Measurements from ENCODE around the gene KLHL15. TPM values are rescaled to one million over a fixed set of nuclear protein-coding genes. Genes with fewer than 3 reads are reported as not detected.
"Not testable (repeated sequence)": the region's sequence is repeated elsewhere in the genome, so short reads cannot be mapped to it uniquely, and the experiment has no call there.

KLHL15 gene, protein sequence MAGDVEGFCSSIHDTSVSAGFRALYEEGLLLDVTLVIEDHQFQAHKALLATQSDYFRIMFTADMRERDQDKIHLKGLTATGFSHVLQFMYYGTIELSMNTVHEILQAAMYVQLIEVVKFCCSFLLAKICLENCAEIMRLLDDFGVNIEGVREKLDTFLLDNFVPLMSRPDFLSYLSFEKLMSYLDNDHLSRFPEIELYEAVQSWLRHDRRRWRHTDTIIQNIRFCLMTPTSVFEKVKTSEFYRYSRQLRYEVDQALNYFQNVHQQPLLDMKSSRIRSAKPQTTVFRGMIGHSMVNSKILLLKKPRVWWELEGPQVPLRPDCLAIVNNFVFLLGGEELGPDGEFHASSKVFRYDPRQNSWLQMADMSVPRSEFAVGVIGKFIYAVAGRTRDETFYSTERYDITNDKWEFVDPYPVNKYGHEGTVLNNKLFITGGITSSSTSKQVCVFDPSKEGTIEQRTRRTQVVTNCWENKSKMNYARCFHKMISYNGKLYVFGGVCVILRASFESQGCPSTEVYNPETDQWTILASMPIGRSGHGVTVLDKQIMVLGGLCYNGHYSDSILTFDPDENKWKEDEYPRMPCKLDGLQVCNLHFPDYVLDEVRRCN
- total RNA-seq = 5.0 and 7.1 TPM in 2 replicates

DNA sequence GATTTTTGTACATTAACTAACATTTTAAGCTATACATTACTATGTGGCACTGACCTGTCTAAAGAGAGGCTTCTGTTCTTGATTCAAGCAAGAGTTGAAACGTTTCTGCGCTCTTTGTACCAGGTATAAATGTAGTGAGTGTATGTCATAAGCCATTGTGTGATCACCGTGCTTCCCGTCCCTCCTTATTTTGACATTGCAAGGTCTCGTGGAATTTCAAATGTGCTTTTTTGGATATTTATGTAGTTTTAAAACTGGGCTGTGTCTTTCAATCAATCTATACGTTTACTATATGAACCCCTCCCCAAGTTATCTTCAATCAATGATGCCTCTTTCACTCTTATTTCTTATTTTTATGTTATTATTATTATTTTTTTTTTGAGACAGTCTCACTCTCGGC is at the start of gene KLHL15:
TSS of gene KLHL15 (minus strand) at position 101 of the 400 bp plus-strand sequence. CDS start 20,493 bp downstream, outside the sequence.
- no peak for DNase-seq (ENCODE audit: low read depth in 2 of 2)

DNA sequence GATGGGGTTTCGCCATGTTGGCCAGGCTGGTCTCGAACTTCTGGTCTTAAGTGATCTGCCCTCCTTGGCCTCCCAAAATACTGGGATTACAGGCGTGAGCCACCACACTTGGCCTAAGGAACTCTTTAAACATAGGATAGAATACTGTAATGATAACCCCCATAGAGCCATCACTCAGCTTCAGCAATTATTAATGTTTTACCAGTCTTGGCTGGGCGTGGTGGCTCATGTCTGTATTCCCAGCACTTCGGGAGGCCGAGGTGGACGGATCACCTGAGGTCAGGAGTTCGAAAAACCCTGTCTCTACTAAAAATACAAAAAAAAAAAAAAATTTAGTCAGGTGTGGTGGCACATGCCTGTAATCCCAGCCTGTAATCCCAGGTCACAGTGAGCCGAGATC is 42.9 kb upstream of the KLHL15 start:
- DNase-seq (ENCODE audit: low read depth in 2 of 2) = no peak

DNA sequence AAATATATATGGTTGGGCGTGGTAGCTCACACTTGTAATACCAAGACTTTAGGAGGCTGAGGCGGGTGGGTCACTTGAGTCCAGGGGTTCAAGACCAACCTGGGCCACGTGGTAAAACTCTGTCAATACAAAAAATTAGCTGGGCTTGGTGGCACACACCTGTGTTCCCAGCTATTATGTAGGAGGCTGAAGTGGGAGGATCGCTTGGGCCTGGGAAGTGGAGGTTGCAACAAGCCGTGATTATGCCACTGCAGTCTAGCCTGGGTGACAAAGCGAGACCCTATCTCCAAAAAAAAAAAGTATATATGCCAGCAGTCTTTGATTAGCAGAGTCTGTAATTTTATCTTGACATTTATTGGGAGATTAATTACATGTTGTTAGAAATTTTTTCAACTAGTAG is 36.5 kb upstream of the KLHL15 start:
- DNase-seq (ENCODE audit: low read depth in 2 of 2) = no peak

DNA sequence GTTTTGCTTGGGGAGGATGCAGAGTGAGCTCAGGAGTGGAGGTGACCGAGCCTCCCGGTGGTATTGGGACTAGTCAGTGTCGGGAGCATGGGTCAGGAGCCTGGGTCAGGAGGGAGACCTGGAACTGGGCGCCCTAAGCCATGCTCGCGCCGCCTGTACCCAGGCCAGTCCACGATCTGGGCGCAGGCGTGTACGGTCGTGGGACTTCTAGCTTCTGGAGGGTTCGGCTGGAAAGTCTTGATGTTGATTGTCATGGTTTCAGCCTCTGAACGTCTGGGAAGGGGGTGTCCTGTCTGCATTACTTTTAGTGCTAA is 28.0 kb upstream of the KLHL15 start:
- no peak for DNase-seq (ENCODE audit: low read depth in 2 of 2)

DNA sequence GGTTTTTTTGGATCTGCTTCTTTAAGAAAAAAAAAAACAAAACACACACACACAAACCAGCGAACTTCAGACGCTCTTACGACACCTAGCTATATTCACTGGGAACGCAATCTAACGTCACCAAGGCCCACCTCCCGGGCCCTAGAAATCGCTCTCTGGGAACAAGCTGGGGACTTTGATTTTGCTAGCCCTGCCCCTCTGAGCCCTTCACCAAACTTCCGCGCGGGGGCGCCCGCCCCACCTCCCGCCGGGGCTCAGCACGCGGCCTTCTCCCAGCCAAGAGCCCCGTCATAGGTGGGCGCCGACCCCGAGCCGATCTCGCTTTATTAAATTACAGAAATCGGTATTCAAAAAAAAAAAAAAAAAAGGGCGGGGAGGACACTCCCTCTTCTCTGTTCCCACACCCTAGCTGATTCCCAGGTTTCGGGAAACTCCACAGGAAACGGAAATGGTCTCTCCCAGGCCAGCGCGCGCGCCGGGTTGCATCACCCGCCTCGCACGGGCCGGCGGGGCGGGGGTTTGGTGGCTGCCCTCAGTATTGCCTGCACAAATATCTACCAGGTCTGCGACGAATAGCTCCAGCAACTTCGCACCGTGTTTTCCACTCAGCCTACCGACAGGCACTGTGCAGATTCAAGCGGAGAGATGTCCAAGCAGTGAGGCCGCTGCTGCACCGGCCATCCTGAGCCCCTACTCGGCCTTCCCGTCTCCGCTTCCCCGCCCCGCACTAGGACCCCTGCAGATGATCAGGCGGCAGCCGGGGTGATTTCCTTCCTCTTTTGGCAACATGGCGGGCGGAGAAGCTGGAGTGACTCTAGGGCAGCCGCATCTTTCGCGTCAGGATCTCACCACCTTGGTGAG is 27.4 kb upstream of the KLHL15 start, which contains the start of gene EIF2S3:
TSS of gene EIF2S3 (plus strand) at position 775 of the 861 bp plus-strand sequence. CDS start at position 788, 13 bp downstream.
- peak; percentile 96 to 98 for DNase-seq (ENCODE audit: low read depth in 2 of 2)

DNA sequence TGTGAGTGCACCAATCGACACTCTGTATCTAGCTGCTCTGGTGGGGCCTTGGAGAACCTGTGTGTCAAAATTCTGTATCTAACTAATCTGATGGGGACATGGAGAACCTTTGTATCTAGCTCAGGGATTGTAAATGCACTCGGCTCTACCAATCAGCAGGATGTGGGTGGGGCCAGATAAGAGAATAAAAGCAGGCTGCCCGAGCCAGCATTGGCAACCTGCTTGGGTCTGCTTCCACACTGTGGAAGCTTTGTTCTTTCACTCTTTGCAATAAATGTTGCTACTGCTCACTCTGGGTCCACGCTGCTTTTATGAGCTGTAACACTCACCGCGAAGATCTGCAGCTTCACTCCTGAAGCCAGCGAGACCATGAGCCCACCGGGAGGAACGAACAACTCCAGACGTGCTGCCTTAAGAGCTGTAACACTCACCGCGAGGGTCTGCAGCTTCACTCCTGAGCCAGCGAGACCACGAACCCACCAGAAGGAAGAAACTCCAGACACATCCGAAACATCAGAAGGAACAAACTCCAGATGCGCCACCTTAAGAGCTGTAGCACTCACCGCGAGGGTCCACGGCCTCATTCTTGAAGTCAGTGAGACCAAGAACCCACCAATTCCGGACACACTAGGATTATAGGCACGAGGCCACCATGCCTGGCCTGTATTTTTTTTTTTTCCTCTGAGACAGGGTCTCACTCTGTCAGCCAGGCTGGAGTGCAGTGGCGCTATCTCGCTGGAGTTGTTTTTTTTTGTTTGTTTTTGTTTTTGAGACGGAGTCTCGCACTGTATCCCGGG is 23.7 kb upstream of the KLHL15 start:
- peak in 1 of 2 donors; percentile 32 for DNase-seq (ENCODE audit: low read depth in 2 of 2)

DNA sequence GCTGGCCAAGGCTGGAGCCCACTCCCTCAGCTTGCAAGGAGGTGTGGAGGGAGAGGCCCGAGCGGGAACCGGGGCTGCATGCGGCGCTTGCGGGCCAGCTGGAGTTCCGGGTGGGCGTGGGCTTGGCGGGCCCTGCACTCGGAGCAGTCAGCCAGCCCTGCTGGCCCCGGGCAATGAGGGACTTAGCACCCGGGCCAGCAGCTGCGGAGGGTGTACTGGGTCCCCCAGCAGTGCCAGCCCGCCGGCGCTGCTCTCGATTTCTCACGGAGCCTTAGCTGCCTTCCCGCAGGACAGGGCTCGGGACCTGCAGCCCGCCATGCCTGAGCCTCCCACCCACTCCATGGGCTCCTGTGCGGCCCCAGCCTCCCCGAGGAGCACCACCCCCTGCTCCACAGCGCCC is 22.7 kb upstream of the KLHL15 start:
- DNase-seq (ENCODE audit: low read depth in 2 of 2) = not testable (repeated sequence)

DNA sequence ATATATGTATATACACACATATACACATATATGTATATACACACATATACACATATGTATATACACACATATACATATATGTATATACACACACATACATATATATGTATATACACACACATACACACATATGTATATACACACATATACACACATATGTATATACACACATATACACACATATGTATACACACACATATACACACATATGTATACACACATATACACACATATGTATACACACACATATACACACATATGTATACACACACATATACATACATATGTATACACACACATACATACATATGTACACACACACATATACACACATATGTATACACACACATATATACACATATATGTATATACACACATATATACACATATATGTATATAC is 19.1 kb upstream of the KLHL15 start:
- DNase-seq (ENCODE audit: low read depth in 2 of 2) = not testable (repeated sequence)

DNA sequence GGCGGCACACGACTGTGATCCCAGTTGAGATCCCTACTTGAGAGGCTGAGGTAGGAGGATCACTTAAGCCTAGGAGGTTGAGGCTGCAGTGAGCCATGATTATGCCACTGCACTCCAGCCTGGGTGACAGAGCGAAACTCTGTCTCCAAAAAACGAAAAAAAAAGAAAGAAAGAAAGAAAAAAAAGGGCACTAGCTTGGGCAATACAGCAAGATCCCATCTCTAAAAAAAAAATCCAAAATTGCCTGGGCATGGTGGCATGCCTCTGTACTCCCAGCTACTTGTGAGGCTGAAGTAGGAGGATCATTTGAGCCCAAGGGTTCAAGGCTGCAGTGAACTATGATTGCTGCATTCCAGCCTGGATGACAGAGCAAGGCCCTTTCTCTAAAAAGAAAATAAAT is 10.7 kb upstream of the KLHL15 start:
- no peak for DNase-seq (ENCODE audit: low read depth in 2 of 2)

DNA sequence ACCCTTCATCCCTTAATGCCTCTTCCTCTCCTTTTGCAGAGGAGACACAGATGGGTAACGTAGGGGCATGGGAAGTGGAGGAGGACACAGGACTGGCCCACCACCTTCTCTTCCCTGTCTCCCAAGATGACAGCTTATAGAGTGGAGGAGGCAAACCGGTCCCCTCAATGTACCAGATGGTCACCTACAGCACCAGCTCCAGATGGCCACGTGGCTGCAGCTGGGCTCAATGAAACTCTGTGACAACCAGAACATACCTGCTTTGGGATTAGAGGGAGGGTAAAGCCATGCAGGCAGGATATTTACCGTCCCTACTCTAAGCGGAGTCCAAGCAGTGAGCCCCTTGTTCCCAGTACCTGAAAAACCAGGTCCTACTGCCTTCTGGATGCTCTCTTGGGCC is 7.5 kb upstream of the KLHL15 start:
- no peak for DNase-seq (ENCODE audit: low read depth in 2 of 2)

DNA sequence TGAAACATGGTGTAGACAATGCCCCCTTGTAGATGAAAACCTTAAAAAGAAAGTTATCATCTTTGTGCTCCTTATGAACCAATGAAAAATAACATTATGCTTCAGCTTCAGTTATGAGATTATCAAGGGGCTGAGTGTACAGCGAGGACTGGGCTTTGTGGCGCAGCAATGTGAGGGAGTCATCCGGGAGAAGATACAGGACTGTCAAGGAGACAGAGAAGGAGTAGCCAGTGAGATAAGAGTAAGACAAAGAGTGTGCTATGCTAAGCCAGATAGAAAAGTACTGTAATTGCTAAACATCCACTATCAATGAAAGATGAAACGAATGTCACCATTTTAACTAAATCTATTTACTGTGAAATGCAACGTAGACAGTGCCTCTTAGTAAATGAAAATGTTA is 3.6 kb upstream of the KLHL15 start:
- DNase-seq (ENCODE audit: low read depth in 2 of 2) = no peak

DNA sequence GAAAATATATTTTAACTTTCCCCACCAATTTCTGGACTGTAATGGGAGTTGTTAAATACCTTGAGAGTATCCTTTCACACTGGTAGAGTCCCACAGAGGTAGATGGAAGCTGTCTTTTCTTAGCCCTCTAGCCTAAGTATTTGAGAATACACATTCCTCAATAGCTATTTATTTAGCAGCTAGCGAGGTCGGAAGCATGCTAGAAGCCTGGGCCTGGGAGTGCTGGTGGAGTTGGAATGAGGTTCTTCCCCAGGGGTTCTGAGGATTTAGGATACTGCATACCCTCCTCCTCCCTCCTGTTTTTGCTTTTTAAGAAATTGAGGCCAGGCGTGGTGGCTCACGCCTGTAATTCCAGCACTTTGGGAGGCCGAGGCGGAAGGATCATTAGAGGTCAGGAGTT is 999 bp upstream of the KLHL15 start:
- DNase-seq (ENCODE audit: low read depth in 2 of 2) = no peak

DNA sequence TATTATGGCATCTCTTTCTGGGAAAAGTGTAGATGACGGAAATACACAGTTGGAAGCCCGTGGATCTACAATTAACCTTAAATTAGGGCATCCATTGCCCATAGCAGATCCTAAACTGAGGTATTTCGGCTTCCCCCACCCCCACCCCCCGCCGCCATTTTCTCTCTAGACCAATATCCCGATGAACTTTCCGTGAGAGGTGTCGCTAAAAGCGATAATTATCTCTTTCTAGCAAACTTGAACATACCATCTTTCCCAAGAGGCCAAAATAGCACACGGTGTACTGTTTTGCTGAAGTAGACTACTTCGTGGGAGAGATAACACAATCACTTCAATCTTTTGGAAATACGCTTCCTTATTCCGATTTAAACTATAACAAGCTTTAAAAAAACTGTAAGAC is 554 bp downstream of the KLHL15 start:
- peak; percentile 4 to 28 for DNase-seq (ENCODE audit: low read depth in 2 of 2)

DNA sequence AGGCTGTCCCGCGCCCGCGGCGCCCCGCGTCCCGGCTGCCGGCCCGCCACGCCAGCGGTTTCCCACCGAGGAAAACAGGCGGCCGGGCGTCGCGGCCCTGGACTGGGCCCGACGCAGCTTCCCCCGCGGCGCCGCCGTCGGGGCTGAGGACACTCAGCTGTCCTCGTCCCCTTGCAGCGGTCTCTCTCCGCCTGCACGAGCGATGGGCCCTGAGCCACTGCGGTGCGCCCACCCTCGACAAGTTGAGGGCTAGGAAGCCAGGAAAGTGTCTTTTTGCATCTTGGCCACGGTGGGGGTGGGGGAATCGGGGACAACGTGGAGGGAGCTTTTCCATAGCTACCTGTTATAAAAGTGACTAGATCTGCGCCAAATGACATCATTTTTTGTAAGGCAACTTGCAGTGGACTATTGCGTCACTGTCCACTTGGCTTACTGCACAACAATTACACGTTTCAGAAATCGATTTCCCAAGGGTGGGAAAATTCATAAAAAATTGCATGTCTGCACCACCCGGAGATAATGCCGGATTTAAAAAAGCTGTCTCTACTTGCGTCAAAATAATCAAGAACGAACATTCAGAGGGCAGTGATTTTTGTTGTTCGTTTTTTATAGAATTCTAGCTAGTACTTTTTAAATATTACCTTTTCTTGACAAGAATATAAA is 1.1 kb downstream of the KLHL15 start:
- DNase-seq (ENCODE audit: low read depth in 2 of 2) = peak; percentile 57 to 76

DNA sequence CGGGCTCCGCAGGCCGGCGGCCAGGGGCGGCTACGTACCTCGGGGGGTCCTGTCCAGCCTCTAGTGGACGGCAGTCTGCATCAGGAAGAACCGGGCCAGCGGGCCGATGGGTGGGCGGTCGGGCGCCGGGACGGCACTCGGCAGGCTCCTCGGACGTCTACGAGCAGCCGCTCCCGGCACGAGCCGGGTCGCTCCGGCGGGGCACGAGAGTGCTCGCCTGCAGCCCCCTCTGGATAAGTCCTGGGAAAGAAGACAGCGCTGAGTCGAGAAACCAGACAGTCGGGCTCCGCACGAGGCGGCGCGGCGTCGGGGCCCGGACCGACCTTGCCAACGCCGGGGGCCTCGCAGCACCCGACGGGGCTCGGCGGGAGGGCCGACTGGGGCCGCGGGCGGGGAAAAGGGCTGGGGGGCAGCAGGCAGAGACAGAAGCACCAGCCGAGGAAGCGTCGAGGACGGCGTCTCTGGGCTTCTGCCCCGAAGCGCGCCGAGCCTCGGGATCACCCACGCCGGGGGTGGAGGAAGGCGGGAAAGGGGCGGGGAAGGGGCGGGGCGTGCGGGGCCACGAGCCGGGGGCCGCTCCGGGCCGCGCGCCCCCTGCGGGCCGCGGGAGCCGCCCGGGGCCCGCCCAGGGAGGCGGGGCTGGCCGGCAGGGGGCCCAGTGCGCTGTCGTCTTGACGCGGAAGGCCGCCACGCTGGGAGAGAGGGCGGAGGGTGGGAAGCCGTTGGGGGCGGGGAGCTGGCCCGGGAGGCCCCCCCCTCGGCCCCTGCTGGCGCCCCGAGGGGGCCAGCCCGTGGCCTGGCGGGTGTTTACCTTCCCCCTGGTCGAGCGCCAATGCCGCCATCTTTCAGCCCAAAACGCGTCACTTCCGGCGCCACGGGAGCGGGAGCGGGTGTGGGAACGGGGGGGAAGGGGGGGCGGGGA is 1.9 kb downstream of the KLHL15 start:
- peak; percentile 89 to 95 for DNase-seq (ENCODE audit: low read depth in 2 of 2)

DNA sequence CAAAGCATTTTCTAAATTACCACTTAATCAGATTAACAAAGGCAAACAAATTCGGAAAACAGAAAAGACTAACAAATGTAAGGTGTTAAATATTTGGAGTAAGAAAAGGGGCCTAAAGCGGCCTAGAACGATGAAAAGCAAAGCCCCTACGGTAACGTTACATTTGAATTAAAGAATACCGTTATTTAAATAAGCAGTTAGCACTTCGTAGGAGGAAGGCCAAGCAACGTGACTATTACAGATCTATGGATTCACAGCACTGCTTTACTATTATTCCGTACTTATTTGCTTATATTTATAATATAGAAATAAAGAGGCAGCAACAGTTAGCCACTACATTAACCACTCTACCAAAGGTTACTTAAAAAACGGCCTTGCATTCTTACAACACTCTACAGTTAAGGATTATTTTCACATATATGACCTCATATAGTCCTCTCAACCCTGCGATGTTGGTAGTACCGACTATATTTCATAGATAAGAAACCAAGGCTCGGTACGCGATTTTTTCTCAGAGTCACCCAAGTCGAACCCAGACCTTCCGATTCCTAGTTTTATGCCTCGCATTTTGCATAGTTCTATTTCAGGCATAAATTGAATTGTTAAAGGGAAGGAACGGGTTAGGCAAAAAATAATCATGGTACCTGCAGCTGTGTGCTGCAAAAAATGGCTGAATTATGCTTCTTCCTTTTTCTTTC is 2.9 kb downstream of the KLHL15 start:
- DNase-seq (ENCODE audit: low read depth in 2 of 2) = peak; percentile 17 to 24

DNA sequence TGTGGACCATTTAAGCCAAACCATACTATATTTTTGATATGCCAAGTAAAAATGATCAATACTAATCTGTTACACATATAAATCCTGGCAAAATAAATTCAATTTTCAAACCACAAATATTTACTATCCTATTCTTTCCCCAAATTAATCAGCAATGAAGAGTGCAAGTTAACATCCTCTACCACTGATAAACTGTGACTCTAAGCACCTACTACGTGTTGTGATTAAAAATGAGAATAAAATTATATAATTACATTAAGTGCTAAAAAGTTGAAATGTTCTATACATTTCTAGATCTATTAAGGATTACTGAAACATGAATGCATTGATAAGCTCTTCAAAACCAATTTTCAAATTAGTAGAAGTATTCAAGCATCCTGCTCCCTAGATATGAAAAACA is 3.4 kb downstream of the KLHL15 start:
- no peak for DNase-seq (ENCODE audit: low read depth in 2 of 2)

DNA sequence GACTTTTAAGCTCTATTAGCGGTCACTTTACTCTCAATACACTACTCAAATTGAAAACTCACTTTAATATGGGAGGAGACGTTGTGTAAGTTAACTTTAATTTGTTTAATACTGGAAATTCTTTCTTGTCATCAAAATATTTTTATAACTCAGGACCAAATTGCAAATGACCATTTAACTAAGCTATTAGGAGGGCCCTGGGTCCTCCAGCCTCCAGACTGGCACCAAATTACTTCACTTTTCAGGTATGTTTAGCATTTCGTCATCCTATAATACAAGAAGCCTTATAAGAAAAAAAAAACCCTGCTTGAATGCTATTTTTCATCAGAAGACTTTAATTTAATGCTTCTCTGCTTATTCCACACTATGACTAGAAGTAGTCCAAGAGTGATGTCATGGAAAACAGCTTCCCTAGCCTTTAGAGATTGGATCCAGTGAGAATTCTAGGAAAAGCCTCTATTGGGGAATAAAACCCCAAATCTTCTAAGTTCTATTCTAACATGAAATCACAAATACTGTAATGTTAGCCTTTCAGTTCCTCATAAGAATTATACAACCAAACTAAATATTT is 6.6 kb downstream of the KLHL15 start:
- peak in 1 of 2 donors; percentile 10 for DNase-seq (ENCODE audit: low read depth in 2 of 2)

DNA sequence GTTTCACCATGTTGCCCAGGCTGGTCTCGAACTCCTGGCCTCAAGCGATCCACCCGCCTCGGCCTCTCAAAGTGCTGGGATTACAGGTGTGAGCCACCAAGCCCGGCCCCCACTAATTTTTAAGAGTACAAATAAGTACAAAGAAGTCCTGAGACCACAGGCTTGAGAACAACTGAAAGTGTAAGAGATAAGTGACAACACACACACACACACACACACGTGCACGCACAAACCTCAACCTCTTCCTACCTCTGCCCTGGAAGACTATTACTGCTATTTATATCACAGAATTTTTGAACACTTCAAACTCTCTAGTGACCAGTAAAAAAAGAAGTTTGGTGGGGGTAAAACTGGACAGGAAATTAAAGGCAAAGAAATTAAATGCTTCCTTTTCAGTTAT is 7.5 kb downstream of the KLHL15 start:
- no peak for DNase-seq (ENCODE audit: low read depth in 2 of 2)

Measured in lung microvascular endothelial cell (primary cell).